ENCODE results near the gene PLPPR2. TPM values are rescaled to one million over a fixed set of nuclear protein-coding genes. Genes with fewer than 3 reads are reported as not detected.

PLPPR2 gene
- total RNA-seq, 1 donor from 2014 or later, result 10.6 TPM

DNA sequence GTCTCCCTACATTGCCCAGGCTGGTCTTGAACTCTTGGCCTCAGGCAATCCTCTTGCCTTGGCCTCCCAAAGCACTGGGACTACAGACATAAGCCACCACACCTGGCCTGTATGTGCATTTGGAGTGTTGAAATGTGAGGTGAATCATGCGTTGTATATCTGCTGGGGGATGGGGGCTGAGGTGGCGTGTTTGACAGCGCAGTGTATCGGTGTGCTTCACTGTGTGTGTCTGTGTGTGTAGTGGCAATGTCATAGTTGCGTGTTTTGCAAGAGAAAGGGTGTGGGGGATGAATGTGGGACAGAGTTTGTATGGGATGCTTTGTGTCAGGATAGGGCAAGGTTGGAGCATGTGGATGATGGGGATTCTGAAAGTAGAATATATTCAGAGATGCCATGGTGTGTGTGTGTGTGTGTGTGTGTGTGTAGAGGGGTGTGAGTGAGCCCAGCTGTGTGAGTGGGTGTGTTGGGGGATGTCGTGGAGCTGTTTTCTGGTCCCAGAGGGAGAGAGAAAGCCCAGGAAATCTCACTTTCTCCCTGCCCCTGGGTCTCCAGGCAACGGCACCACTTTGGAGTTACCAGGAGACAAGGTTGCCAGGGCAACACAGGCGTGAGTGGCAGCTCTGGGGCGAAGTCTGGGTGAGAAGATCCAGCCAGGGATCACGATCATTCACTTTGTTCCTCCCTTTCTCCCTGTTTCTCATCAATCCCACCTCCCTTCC, 18.1 kb downstream of the PLPPR2 start:
- no peaks in the 10 kb centered on the region for H3K9me3 ChIP-seq (replicated peaks)
- no peak for DNase-seq
- intact Hi-C loops (cut with micrococcal nuclease), result no loop called here
- H3K27me3 ChIP-seq (ENCODE audit: low read depth), result no peaks in the 10 kb centered on the region
- H3K36me3 ChIP-seq, result no peaks in the 10 kb centered on the region
- TF ChIP-seq, protein P1, sequence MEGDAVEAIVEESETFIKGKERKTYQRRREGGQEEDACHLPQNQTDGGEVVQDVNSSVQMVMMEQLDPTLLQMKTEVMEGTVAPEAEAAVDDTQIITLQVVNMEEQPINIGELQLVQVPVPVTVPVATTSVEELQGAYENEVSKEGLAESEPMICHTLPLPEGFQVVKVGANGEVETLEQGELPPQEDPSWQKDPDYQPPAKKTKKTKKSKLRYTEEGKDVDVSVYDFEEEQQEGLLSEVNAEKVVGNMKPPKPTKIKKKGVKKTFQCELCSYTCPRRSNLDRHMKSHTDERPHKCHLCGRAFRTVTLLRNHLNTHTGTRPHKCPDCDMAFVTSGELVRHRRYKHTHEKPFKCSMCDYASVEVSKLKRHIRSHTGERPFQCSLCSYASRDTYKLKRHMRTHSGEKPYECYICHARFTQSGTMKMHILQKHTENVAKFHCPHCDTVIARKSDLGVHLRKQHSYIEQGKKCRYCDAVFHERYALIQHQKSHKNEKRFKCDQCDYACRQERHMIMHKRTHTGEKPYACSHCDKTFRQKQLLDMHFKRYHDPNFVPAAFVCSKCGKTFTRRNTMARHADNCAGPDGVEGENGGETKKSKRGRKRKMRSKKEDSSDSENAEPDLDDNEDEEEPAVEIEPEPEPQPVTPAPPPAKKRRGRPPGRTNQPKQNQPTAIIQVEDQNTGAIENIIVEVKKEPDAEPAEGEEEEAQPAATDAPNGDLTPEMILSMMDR (IDR thresholded peaks at IDR 0.05; ENCODE audit: borderline replicate concordance), result no peak
- H3K4me3 ChIP-seq, result no peak overlapping the region
- H3K27ac ChIP-seq (replicated peaks), result no peak overlapping the region
- H3K4me1 ChIP-seq, result peaks cover 41% of the 10 kb centered on the region

- no peak for DNase-seq
- Histone ChIP-seq H3K27me3 (ENCODE audit: low read depth) (no peaks in the 10 kb centered on the region), H3K4me1 (peaks cover 45% of the 10 kb centered on the region), H3K36me3 (no peaks in the 10 kb centered on the region), H3K9me3 (replicated peaks) (no peaks in the 10 kb centered on the region), H3K27ac (replicated peaks) (peak overlapping the region; percentile 97), H3K4me3 (peak overlapping the region; percentile 72)
- intact Hi-C loops (cut with micrococcal nuclease), result no loop called here
- TF ChIP-seq, protein P1 (IDR thresholded peaks at IDR 0.05; ENCODE audit: borderline replicate concordance), result no peak
Observed at GRCh38 chr19:11373885-11374432, 18.7 kb downstream of the PLPPR2 start.

GRCh38 chr19:11374433-11375142, 19.4 kb downstream of the PLPPR2 start, which contains the start of gene SWSAP1:
Gene SWSAP1, plus strand, starts transcription at chr19:11374666. Its CDS starts 15 bp downstream, at chr19:11374681.
- H3K27ac ChIP-seq (replicated peaks), result peak within 1 kb of the TSS; percentile 97
- DNase-seq, result peak; percentile 99
- H3K4me1 ChIP-seq, result peaks cover 45% of the 10 kb centered on the region
- TF ChIP-seq, protein P1 (IDR thresholded peaks at IDR 0.05; ENCODE audit: borderline replicate concordance), result no peak
- no peaks in the 10 kb centered on the region for H3K27me3 ChIP-seq (ENCODE audit: low read depth)
- no peaks in the 10 kb centered on the region for H3K9me3 ChIP-seq (replicated peaks)
- H3K4me3 ChIP-seq, result peak within 1 kb of the TSS; percentile 72
- intact Hi-C loops (cut with micrococcal nuclease), result no loop called here
- no peaks in the 10 kb centered on the region for H3K36me3 ChIP-seq

- H3K4me1 ChIP-seq, result peaks cover 49% of the 10 kb centered on the region
- peak overlapping the region; percentile 72 for H3K4me3 ChIP-seq
- H3K27ac ChIP-seq (replicated peaks), result peak overlapping the region; percentile 97
- intact Hi-C loops (cut with micrococcal nuclease), result no loop called here
- peak; percentile 54 for DNase-seq
- no peaks in the 10 kb centered on the region for H3K9me3 ChIP-seq (replicated peaks)
- H3K36me3 ChIP-seq, result no peaks in the 10 kb centered on the region
- H3K27me3 ChIP-seq (ENCODE audit: low read depth), result no peaks in the 10 kb centered on the region
- TF ChIP-seq, protein P1 (IDR thresholded peaks at IDR 0.05; ENCODE audit: borderline replicate concordance), result no peak
Observed at GRCh38 chr19:11375143-11375948, 20.1 kb downstream of the PLPPR2 start.

DNA sequence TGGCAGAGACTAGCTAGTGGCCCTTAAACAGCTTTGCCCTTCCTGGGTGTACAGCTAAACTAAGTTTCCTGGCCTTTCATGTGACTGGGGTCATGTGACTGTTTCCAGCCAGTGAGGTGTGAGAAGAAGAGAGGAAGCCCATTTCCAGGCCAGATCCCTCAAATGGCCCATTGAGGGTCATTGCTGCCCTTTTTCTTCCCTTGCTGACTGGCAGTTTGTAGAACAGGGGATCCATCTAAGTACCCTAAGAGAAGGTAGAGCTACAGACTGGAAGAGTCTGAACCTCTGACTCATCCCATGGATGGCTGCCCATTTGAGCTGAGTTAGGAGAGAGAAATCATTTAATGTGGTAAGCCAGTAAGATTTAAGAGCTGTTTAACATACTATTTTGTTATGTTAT, 22.0 kb downstream of the PLPPR2 start:
- Histone ChIP-seq H3K27ac (replicated peaks) (peak overlapping the region; percentile 97), H3K9me3 (replicated peaks) (no peaks in the 10 kb centered on the region), H3K36me3 (no peaks in the 10 kb centered on the region), H3K4me1 (peaks cover 66% of the 10 kb centered on the region), H3K4me3 (no peak overlapping the region), H3K27me3 (ENCODE audit: low read depth) (peaks cover under 1% of the 10 kb centered on the region)
- DNase-seq, result no peak
- intact Hi-C loops (cut with micrococcal nuclease), result no loop called here
- TF ChIP-seq, protein P1 (IDR thresholded peaks at IDR 0.05; ENCODE audit: borderline replicate concordance), result no peak

Data from left ventricle myocardium inferior (tissue), 1 donor.